GM12892 (cell line): ENCODE data around the gene GRM1.

ENCODE experiments used
- POLR2A ChIP-seq: IDR thresholded peaks from 2 replicates; pipeline ENCODE4 v1.6.1; 2011; ENCODE audit warnings: low read depth, low read length, control low read depth
- POLR2AphosphoS5 ChIP-seq: IDR thresholded peaks from 2 replicates; pipeline ENCODE4 v1.6.1; 2011; ENCODE audit warnings: low read depth, low read length, control low read depth

DNA sequence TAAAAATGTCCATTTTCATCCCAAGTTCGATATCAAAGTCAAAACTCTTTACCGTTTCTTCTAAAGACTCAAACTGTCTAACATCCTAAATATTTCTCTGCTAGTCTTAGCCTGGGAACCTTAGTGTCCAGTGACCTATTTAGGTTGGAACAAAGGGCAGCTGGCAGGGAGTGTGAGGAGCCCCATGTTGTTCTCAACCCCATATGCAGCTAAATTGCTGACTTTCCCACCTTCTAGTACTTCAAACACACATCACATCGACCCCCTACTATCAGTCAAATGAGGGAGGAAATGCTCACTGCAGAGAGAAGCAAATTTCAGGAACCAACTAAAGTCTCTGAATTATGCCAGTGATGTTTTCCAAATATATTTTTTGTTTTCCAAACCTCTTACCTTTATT lies 322.2 kb downstream of the GRM1 start:
- no peak for TF ChIP-seq POLR2AphosphoS5
- TF ChIP-seq POLR2A: no peak
